ENCODE data around the gene KLHL22. TPM values are rescaled to one million over a fixed set of nuclear protein-coding genes. Genes with fewer than 3 reads are reported as not detected.
A peak's percentile ranks its signal among the peaks of the same experiment; 100 is the strongest.

Gene KLHL22
- total RNA-seq, 1 experiment from 2014 or later = 21.2 TPM

DNA sequence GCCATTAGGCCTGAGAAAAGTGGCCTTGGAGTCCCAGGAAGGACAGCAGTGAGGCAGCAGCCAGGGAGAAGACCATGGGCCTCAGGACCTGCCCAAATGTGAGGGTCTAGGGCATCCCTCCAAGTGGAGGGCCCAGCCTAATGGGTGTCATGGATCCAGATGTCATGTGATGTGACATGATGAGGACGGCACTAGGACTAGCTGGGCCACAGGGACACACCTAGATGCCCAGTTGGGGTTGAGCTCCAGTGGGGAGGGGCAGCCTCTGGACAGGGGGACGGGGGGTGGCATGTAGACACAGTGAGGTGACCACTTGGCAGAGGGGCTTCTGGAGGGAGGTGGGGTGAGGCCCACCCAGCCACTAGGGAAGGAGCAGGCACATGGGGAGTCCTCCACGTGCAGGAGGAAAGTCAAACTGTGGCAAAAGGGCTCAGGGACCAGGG is 63.3 kb downstream of the KLHL22 start:
- no peak for DNase-seq (ENCODE audit: low read depth)

DNA sequence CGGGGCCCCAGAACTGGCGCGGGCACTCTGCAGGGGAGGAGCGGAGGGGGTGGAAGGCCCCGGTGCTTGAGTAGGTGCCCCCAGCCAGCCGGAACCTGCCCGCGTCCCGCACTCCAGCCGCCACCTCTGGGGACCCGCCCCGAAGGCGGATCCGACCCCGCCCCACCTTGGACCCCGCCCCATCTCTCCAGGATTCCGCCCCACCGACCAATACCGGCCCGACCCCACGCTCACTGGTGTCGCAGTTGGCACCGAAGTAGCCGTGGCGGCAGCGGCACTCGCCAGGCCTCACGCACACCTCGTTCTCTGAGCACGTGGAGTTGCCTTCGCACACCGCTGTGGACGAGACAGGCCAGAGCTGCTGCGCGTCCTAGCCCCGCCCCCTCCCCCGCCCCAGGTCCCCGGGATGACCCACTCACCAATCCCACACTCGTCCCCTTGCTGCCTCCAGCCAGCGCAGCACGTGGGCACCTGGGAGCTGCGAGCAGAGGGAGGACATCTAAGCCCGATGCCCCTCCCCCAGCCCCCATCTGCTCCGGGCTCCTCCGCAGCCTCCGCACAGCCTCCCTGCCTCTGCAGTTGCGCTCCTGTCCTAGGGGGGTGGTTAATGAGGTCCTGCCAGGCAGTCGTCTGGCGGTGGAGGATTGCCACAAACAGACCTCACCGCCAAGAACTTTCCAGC is 63.9 kb downstream of the KLHL22 start:
- no peak for DNase-seq (ENCODE audit: low read depth)

DNA sequence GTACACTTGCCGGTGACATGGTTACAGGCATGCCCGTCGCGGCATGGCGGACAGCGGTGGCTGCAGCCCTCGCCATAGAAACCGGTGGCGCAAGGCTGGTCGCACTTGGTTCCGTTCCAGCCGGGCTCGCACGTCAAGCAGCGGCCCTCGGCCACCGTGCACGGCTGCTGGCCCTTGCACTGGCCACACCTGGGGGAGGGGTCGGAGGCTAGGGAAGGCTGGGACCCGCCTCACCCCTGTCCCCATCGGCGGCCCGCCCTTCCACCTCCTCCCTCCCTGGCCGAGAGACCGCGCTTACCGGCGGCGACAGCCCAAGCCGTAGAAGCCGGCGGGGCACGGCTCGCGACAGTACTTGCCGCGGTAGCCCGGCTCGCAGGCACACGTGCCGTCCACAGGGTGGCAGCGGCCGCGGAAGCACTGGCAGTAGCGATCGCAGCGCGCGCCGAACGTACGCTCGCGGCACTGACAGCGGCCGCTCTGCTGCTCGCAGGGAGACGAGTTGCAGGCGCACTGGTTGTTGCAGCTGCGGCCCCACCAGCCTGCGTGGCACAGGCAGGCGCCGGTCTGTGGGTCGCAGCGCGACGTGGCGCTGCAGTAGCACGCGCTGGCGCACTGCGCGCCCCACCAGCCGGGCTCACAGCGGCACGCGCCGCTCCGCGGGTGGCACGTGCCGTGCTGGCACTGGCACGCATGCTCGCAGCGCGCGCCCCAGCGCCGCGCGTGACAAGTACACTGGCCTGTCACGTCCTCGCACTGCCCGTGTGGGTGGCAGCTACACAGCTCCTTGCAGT is 64.7 kb downstream of the KLHL22 start:
- no peak for DNase-seq (ENCODE audit: low read depth)

DNA sequence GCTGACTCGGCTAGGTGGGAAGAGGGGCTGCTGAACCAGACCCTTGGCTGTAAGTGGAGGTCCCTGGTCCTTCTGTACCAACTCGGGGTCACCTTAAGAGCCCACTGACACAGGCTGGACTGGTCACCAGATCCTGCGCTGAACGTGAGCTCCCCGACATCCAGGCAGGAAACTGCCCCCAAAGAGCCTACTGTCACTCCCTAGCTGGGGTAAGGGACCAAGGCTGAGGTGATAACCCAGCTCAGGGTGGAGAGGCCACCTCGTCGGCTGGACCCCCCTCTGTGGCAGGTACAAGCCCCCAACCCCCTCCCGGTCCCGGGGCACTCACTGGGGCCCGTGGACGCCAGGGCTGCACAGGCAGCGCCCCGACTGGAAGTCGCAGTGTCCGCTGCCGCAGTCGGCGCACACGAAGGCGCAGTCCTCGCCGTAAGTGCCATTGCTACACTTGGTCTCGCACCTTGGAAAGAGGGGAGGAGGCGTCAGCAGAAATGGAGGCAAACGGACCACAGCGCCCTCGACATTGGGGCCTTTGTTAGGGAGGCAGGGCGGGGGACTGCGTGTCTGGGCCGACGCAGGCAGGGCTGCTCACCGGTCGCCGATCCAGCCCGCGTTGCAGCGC is 65.4 kb downstream of the KLHL22 start:
- DNase-seq (ENCODE audit: low read depth) = no peak

DNA sequence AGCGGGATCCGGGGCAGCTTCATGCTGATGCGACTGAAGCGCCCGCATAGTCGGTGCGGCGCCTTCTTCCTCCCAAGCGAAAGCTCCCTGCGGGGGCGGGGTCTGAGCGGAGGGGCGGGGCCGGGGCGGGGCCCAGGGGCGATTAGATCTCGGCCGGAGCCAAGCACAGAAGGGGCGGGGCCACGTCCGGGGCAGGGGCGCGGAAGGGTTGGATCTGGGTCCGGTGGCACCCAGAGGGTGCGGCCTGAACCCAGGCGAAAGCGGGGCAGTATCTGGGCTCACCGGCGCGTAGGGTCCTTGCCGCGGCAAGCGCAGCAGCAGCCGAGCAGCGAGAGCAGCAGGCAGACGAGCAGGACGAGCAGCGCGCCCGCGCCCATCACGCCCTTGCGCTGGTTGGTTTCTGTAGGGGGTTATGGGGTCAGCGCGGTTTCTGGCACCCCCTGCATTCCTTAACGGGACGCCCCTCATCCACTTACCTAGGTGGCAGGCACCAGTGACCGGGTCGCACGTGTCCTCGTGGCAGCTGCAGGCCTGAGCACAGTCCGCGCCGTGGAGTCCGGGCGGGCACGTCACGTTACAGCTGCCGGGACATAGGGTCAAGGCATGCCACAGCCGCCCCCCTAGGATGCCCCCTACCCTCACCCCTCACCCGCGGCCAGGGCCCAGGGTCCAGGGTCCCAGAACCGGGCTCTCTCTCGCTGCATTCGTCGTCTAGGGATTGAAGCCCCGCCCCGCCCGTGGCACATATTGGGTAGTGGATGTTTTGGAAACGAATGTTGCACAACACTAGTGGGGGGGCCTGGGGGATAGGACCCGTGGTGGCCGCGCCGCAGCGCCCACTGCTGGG is 66.1 kb downstream of the KLHL22 start:
- DNase-seq (ENCODE audit: low read depth) = no peak

DNA sequence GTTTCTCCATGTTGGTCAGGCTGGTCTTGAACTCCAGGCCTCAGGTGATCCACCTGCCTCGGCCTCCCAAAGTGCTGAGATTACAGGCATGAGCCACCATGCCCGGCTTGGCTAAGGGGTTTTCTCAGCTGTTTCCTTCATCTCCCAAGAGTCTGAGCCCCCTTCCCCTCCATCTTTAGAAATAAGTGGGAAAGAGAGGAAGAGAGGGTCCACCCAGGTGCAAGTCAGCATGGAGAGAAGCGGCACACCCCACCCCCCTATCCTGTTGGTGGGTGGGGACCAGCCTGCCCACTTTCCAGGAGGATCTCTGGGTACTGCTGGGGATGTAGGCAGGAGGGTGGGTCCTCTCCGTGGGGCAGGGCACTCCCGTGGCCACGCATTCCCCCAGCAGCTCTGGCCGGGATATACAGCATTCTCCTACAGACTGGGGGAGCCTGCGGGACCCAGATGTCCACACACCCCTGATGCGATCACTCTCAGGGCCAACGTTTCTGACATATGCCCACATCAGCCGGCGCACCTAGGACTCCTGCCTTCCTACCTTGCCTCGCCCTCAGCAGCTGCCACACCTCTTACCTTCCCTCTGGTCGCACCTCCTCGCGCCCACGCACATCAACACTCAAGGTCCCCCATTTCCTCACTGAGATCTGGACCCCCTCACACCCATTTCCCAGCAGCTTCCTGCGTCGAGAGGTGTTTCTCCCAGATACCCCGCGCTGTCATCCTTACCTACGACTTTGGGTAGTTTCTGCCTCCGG is 66.9 kb downstream of the KLHL22 start:
- no peak for DNase-seq (ENCODE audit: low read depth)

DNA sequence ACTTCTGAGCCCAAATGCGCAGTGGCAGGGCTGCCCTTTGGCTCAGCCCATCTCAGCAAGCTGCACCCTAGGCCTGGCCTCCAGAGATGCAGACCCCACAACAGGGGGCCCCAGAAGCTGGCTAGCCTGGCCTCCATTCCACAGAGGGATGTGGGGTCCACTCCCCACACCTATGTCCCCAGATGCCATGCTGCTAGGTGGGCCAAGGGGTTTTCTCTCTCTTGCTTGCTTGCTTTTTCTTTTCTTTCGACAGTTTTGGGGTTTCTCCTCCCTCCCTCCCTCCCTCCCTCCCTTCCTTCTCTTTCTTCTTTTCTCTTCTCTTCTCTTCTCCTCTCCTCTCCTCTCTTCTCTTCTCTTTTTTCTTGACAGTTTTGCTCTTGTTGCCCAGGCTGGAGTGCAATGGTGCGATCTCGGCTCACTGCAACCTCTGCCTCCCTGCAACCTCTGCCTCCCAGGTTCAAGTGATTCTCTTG is 67.6 kb downstream of the KLHL22 start:
- DNase-seq (ENCODE audit: low read depth) = no peak

DNA sequence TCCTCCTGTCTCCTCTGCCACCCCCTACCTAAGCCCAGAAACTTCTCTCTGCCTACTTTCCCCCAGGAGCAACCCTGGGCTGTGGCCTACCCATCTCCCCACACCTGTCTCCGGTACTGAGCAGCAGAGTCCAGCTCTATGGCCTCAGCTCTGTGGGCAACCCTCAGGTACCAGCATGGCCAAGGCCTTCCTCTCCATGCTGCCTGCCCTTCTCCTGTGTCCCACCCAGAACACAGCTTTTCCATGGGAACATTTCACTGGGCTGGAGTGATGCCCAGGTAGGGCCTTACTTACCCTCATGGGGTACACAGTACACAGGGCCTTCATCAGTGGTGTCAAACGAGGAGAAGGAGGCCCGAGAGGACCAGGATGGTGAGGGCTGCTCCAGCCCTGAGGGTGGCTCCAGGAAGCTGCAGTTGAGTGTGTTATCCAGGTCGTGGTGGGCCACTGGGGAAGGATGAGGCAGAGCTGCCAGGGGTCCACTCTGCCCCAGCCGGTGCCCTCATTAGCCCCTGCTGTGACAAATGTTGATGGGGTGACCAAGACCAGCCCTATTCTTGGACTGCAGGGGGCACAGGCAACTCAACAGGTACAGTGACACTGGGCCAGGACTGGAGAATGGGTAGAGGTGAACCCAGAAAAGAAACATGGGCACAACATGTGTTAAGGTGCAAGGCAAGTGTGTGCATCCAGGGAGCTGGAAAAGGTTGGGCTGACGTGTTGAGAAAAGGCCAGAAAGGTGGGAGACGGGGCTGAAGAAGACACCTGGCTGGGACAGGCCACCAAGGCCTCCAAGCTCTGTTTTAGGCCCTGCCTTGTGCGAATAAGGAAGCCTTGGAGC is 68.3 kb downstream of the KLHL22 start:
- DNase-seq (ENCODE audit: low read depth) = no peak

DNA sequence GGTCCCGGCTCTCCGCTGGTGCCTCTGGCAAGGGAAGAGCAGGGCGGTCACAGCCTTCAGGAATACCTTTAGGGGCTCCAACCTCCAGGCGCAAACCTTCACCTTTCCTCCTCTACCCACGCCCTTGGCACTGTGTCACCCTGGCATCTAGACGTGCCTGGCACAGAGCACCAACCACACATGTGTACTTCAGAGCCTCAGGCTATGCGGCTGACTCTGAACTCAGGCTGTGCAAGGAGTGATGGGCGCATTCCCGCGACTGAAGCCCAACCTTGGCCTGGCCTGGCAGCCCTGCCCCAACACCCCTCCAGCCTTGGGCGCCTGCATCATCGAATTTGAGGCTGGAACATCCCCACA is 69.4 kb downstream of the KLHL22 start:
- DNase-seq (ENCODE audit: low read depth) = peak; percentile 52

DNA sequence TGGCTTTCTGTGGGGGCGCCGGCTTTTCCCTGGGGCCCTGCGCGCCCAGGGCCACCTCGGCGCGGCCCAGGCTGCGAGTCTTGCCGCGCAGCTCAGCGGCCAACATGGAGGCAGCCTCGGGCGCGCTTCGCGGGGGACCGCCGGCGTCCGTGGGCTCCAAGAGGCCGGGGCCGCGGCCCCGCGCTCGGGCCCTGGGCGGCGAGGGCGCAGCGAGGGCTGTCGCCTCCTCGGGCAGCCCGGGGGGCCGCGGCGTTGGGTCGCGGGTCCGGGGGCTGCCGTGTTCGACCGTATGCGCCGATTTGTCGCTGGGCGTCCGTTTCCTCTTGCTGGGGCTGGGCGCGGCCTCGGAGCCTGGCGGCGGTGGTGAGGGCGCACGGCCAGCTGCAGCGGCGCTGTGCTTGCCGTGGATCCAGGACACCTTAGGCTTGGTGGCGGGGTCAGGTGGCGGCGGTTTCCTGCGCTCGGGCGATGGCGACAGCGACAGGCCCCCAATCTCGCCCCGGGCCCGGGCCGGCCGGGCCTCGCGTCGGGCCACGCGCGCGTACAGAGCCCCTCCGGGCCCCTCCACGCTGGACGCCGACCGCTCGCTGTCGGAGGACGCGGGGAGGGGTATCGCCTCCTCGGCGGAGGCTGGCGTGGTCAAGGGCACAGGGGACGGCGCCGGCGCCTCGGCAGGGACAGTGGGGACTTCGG is 69.9 kb downstream of the KLHL22 start:
- no peak for DNase-seq (ENCODE audit: low read depth)

DNA sequence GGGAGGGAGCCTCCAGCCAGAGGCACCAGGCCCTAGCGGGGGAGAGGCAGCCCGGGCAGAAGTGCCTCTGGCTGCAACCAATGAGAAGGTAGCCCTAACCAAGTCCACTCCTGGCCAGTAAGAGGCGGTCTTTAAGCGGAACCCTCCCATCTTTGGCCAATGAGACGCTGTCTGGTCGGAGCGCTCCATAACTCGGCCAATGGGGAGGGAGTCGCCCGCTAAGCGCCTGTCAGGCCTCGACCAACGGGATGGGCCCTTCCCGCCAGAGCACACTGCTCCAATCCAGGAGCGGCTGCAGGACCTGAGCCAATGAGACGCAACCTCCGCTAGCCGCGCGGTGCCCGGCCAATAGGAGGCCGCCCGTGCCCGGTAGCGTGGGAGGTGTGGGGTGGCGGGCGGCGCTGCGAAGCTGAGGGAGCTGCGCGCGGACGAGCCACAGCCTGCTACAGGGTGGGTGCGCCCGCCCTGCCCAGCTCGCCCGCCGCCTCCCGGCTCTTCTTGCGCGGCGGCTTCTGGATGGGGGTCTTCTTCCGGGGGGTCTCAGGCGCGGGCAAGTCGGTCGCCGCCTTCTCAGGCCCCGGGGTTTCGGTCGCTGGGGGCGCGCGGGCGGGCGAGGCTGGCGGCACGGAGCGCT is 70.5 kb downstream of the KLHL22 start:
- DNase-seq (ENCODE audit: low read depth) = no peak

DNA sequence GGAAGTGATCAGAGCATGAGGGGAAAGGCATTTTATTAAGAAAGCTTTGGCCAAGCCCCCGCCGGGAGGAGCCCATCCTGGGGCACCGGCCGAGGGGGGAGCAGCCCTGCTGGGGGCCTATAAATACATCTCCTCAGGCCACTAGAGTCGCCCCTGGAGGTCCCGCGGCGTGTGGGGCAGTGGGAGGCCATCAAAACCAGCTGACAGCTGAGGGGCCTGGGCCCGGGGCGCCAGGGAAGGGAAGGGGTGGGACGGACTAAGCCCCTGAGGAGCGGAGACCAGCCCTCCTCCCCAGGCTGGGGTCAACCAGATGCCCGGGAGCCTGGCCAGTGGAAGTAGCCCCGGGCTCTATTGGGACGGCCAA is 71.0 kb downstream of the KLHL22 start:
- no peak for DNase-seq (ENCODE audit: low read depth)

DNA sequence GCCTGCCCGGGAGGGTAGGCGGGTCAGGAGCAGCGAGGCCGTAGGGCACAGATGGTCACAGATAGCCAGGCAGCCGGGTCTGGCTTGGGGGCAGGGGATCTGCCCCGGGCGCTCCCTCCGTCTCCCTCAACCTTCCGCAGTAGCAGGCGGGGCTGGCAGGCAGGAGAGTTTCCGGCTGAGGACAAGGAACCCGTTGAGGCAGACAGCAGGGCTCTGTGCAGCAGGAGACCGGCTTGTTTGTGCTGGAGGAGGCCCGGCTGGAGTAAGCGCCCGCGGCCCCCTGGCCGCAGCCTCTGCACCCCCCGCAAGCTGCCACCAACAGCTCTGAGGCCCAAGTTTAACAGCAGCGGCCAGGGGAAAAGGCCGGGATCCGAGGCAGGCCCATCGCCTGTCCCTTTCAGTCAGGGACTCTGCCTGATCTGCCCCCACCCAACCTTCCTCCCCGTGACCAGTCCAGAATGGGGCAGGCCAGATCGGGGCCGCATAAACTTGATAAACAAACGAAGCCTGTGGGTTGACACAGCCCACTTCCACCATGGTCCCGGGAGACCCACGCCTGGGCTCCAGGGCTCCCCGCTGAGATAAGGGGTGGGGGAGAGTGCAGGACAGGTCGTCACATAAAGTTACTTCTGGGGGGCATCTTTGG is 71.6 kb downstream of the KLHL22 start:
- no peak for DNase-seq (ENCODE audit: low read depth)

DNA sequence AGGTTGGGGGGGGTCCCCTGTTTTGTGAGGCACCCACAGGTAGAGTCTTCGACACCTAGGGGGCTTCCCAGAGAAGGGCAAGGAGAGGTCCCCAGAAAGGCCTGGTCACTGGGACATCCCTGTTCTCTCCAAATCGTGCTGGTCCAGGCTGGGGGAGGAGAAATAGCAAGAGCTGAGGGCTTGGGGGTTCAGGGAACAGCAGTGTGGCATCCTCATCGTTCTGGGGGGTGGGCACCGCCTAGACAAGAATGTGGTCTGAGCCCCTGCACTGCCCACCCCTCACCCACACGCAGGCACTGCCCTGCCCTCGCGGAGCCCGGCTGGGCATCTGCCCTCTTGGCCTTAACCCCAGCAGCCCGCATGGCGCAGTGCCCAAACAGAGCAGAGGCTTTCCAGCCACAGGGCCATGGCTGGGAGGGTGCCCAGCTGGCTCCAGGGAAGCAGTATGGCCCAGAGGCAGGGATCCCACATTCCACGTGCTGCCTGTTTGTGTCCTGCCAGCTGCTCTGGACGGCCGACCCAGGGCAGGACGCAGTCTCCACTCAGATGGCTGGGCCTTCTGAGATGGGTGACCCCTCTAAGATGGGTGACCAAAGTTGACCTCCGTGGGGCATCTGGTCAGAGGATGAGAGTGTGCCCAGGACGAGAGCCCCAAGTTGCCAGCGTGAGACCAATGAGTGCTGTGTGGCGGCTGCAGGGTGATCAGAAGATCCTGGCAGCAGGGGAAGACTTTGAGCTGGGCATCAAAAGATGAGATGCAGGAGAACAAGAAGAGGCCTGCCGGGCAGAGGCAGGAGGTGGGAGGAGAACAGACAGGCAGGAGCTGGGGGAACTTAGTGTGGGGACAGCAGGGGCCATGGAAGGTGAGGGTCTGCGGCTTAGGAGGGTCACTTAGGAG is 72.3 kb downstream of the KLHL22 start:
- DNase-seq (ENCODE audit: low read depth) = peak; percentile 63

DNA sequence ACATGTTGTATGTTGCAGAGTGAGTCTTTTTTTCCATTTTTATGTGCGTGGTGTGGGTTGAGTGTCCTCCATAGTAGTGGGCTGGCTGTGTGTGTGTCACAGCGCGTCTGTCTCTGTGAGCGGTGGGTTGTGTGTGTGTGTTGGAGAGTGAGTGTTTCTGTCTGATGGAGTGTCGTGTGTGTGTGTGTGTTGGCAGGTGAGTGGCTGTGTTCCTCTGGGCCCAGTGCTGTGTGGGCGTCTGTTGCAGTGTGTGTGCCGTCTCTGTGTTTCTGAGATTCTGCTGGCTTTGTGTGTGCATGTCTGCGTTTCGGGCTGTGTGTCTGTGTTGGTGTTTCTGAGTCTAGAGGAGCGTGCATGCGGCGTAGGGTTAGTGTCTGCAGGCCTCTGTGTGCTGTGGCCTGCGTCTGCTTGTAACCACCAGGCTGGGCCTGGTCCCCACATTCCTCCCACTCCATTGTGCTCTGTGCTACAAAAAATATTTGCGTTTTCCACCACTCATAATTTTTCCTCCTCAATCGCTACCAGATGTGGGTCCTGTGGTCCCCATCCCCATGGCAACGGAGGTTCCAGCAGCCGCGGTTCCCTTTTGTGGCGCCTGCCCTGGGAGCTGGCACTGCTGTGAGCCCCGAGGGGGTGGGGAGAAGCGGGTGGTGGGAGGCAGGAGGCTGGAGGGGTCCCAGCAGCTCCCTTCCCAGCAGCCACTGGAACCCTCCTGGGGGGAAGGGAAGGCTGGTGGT is 73.2 kb downstream of the KLHL22 start:
- DNase-seq (ENCODE audit: low read depth) = peak; percentile 43

DNA sequence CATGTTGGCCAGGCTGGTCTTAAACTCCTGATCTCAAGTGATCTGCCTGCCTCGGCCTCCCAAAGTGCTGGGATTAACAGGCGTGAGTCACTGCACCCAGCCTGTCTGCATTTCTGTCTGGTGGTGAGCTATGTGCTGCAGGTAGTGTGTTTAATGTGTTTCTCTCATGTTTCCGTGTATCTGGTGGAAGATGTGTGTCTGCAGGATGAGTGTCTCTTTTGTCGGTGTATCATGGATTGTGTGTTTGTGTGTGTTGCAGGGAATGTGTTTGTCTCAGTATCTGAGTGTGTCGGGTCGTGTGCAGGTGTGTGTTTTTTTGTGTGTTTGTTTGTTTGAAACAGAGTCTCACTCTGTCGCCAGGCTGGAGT is 74.1 kb downstream of the KLHL22 start:
- no peak for DNase-seq (ENCODE audit: low read depth)

Data from M059J (cell line).